Measurements from ENCODE around the gene AVL9. TPM values are rescaled to one million over a fixed set of nuclear protein-coding genes. Genes with fewer than 3 reads are reported as not detected.

Gene AVL9
- polyA plus RNA-seq, 1 of the 3 experiments (the other 2 are of a cell fraction), result 8.9 TPM

GRCh38 chr7:32537760-32538159 is 42.5 kb downstream of the AVL9 start (continued):
- TF ChIP-seq PBX3 (IDR thresholded peaks at IDR 0.05) (no peak), SMC3 (IDR thresholded peaks at IDR 0.05; ENCODE audit: low read depth, low read length) (no peak), MXI1 (IDR thresholded peaks at IDR 0.05; ENCODE audit: low read depth, low read length) (no peak), TAF1 (IDR thresholded peaks at IDR 0.05; ENCODE audit: borderline replicate concordance, low read depth, low read length) (no peak), ELF1 (IDR thresholded peaks at IDR 0.05) (no peak), IRF3 (IDR thresholded peaks at IDR 0.05; ENCODE audit: low read depth, low read length) (no peak)
- TF ChIP-seq, protein P1, sequence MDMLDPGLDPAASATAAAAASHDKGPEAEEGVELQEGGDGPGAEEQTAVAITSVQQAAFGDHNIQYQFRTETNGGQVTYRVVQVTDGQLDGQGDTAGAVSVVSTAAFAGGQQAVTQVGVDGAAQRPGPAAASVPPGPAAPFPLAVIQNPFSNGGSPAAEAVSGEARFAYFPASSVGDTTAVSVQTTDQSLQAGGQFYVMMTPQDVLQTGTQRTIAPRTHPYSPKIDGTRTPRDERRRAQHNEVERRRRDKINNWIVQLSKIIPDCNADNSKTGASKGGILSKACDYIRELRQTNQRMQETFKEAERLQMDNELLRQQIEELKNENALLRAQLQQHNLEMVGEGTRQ (IDR thresholded peaks at IDR 0.05; ENCODE audit: borderline replicate concordance, low read depth, low read length), result no peak
- TF ChIP-seq, protein P2, sequence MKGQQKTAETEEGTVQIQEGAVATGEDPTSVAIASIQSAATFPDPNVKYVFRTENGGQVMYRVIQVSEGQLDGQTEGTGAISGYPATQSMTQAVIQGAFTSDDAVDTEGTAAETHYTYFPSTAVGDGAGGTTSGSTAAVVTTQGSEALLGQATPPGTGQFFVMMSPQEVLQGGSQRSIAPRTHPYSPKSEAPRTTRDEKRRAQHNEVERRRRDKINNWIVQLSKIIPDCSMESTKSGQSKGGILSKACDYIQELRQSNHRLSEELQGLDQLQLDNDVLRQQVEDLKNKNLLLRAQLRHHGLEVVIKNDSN (IDR thresholded peaks at IDR 0.05; ENCODE audit: borderline replicate concordance, low read depth), result no peak

GRCh38 chr7:32539366-32539765 is 44.1 kb downstream of the AVL9 start:
- Histone ChIP-seq H3F3A (replicated peaks; ENCODE audit: insufficient read depth) (peaks cover 12% of the 10 kb centered on the region), H3K27ac (ENCODE audit: low read depth in 2 of 2, low read length in 1 of 2) (no peak overlapping the region), H3K9ac (no peak overlapping the region), H2AFZ (ENCODE audit: low read depth) (no peak overlapping the region), H3K4me2 (no peak overlapping the region), H3K9me3 (no peaks in the 10 kb centered on the region), H3K9me2 (no peaks in the 10 kb centered on the region), H3K4me1 (ENCODE audit: control insufficient read depth in 1 of 2, insufficient read depth in 2 of 2, low read depth in 1 of 2, low read length in 1 of 2) (peaks cover 0 to 7% of the 10 kb centered on the region in 2 experiments; a peak in 3 of 4 replicates), H4K20me1 (ENCODE audit: insufficient read depth) (peaks cover 28% of the 10 kb centered on the region), H3K27me3 (ENCODE audit: insufficient read depth) (no peaks in the 10 kb centered on the region), H3K79me2 (ENCODE audit: insufficient read depth) (peaks cover 87% of the 10 kb centered on the region), H3K4me3 (ENCODE audit: low read depth in 2 of 2, low read length in 1 of 2) (no peak overlapping the region), H3K36me3 (replicated peaks in 1 of 2; ENCODE audit: control insufficient read depth in 1 of 2, insufficient read depth in 2 of 2, low read length in 1 of 2) (peaks cover 9 to 14% of the 10 kb centered on the region in 2 experiments)
- POLR2A ChIA-PET, result no interaction called here
- DNase-seq, result no peak
- TF ChIP-seq TCF12 (IDR thresholded peaks at IDR 0.05) (no peak), SMC3 (IDR thresholded peaks at IDR 0.05; ENCODE audit: low read depth, low read length) (no peak), RAD21 (IDR thresholded peaks at IDR 0.05; ENCODE audit: low read length) (no peak), SIN3A (IDR thresholded peaks at IDR 0.05; ENCODE audit: borderline replicate concordance, low read depth, low read length) (no peak), TAF1 (IDR thresholded peaks at IDR 0.05; ENCODE audit: borderline replicate concordance, low read depth, low read length) (no peak), GABPA (IDR thresholded peaks at IDR 0.05; ENCODE audit: low read depth) (no peak), RXRA (IDR thresholded peaks at IDR 0.05; ENCODE audit: borderline replicate concordance, low read depth) (no peak), JUND (IDR thresholded peaks at IDR 0.05) (no peak), NFIC (IDR thresholded peaks at IDR 0.05; ENCODE audit: borderline replicate concordance) (no peak), EZH2phosphoT487 (IDR thresholded peaks at IDR 0.05; ENCODE audit: borderline replicate concordance, low read depth) (no peak), IRF3 (IDR thresholded peaks at IDR 0.05; ENCODE audit: low read depth, low read length) (no peak), TEAD4 (IDR thresholded peaks at IDR 0.05; ENCODE audit: borderline replicate concordance, insufficient read depth) (no peak), MEF2A (IDR thresholded peaks at IDR 0.05; ENCODE audit: borderline replicate concordance, low read depth) (no peak), RFX5 (IDR thresholded peaks at IDR 0.05; ENCODE audit: low read length) (no peak)
- TF ChIP-seq, protein P3, sequence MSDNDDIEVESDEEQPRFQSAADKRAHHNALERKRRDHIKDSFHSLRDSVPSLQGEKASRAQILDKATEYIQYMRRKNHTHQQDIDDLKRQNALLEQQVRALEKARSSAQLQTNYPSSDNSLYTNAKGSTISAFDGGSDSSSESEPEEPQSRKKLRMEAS (IDR thresholded peaks at IDR 0.05; ENCODE audit: low read depth), result no peak
- 93% methylated on average over 2 of the region's 2 CpGs for WGBS (ENCODE audit: low lambda C conversion rate)
- CTCF ChIA-PET, result interaction anchor here (0.7 to 1.1 kb wide), 3 partner anchors 15 to 59 kb away, joined by 3 read pairs; no protein-coding TSS in a partner anchor
